Stimulated activated CD4-positive, alpha-beta T cell treated with anti-CD3 and anti-CD28 coated beads, Interleukin-12 subunit alpha, Interleukin-12 subunit beta, amount 100 ng/mL, for 4 hours (primary cell): ENCODE data around the gene MID1.
"Not testable (repeated sequence)": the region's sequence is repeated elsewhere in the genome, so short reads cannot be mapped to it uniquely, and the experiment has no call there.

Source experiments
- DNase-seq: peaks from one replicate; pipeline ENCODE4 v3.0.0-alpha.2; 2020

The MID1 gene

GRCh38 chrX:10617186-10617998 is 3.0 kb downstream of the MID1 start:
- DNase-seq, result no peak

- no peak for DNase-seq
These were observed 4.2 kb downstream of the MID1 start for GRCh38 chrX:10615931-10616774.

GRCh38 chrX:10612215-10612614 is 8.2 kb downstream of the MID1 start:
- no peak for DNase-seq

GRCh38 chrX:10611441-10612090 is 8.8 kb downstream of the MID1 start:
- no peak for DNase-seq

GRCh38 chrX:10608099-10608498 is 12.3 kb downstream of the MID1 start:
- DNase-seq, result no peak

- DNase-seq, result no peak
These were observed 13.2 kb downstream of the MID1 start for GRCh38 chrX:10607233-10607632.

GRCh38 chrX:10603612-10604011 is 16.8 kb downstream of the MID1 start:
- DNase-seq, result no peak

- no peak for DNase-seq
These were observed 17.7 kb downstream of the MID1 start for GRCh38 chrX:10602646-10603045.

GRCh38 chrX:10600479-10600878 is 19.9 kb downstream of the MID1 start:
- DNase-seq, result no peak

- DNase-seq, result no peak
These were observed 21.8 kb downstream of the MID1 start for GRCh38 chrX:10598540-10598939.

GRCh38 chrX:10597871-10598270 is 22.5 kb downstream of the MID1 start:
- no peak for DNase-seq

GRCh38 chrX:10591363-10592335 is 28.7 kb downstream of the MID1 start:
- no peak for DNase-seq

- not testable (repeated sequence) for DNase-seq
These were observed 30.6 kb downstream of the MID1 start for GRCh38 chrX:10589787-10590186.

- DNase-seq, result no peak
These were observed 31.3 kb downstream of the MID1 start for GRCh38 chrX:10589098-10589497.

- DNase-seq, result not testable (repeated sequence)
These were observed 35.5 kb downstream of the MID1 start for GRCh38 chrX:10584882-10585281.

GRCh38 chrX:10582945-10583344 is 37.4 kb downstream of the MID1 start:
- no peak for DNase-seq

GRCh38 chrX:10582215-10582733 is 38.1 kb downstream of the MID1 start:
- no peak for DNase-seq

GRCh38 chrX:10579112-10580011 is 41.0 kb downstream of the MID1 start:
- no peak for DNase-seq

- DNase-seq, result no peak
These were observed 41.9 kb downstream of the MID1 start for GRCh38 chrX:10578527-10578926.

- DNase-seq, result no peak
These were observed 42.5 kb downstream of the MID1 start for GRCh38 chrX:10577853-10578252.
